Karpas-422 (cell line): Measurements from ENCODE around the gene MTMR12. TPM values are rescaled to one million over a fixed set of nuclear protein-coding genes. Genes with fewer than 3 reads are reported as not detected.
A peak's percentile ranks its signal among the peaks of the same experiment; 100 is the strongest.

ENCODE experiments used
- DNase-seq: peaks from one replicate; pipeline ENCODE4 v3.0.0-alpha.2; 2015
- H2AFZ ChIP-seq: fragments of 200-600 bp; sonication (generic); 2 replicates; pipeline ENCODE4 v1.6.1; 2014; ENCODE audit warnings: antibody characterized with exemption, low read length, mixed read lengths
- H3K27ac ChIP-seq: fragments of 200-600 bp; sonication (generic); 2 replicates; pipeline ENCODE4 v1.5.1; 2014; ENCODE audit warnings: mild to moderate bottlenecking, low read length, moderate library complexity
- H3K27me3 ChIP-seq: fragments of 200-600 bp; sonication (generic); 2 replicates; pipeline ENCODE4 v1.6.1; 2014; ENCODE audit warnings: low read length, mixed read lengths
- H3K36me3 ChIP-seq: fragments of 200-600 bp; sonication (generic); 2 replicates; pipeline ENCODE4 v1.6.1; 2014; ENCODE audit warnings: low read length, mixed read lengths; ENCODE audit not compliant: insufficient read depth
- H3K4me1 ChIP-seq: fragments of 200-600 bp; sonication (generic); 2 replicates; pipeline ENCODE4 v1.6.1; 2014; ENCODE audit warnings: mild to moderate bottlenecking, low read length, mixed read lengths
- H3K4me2 ChIP-seq: fragments of 200-600 bp; sonication (generic); 2 replicates; pipeline ENCODE4 v1.6.1; 2014; ENCODE audit warnings: low read length, low read depth, mild to moderate bottlenecking; ENCODE audit not compliant: poor library complexity, severe bottlenecking
- H3K4me3 ChIP-seq: fragments of 200-600 bp; sonication (generic); 2 replicates; pipeline ENCODE4 v1.5.1; 2014; ENCODE audit warnings: mild to moderate bottlenecking, antibody characterized with exemption, low read length, mixed read lengths
- H3K79me2 ChIP-seq: fragments of 200-600 bp; sonication (generic); 2 replicates; pipeline ENCODE4 v1.6.1; 2014; ENCODE audit warnings: mild to moderate bottlenecking, low read length, mixed read lengths
- H3K9ac ChIP-seq: fragments of 200-600 bp; sonication (generic); 2 replicates; pipeline ENCODE4 v1.6.0; 2014; ENCODE audit warnings: low read length
- H3K9me2 ChIP-seq: fragments of 200-600 bp; sonication (generic), shearing (Covaris generic); replicated peaks from 2 replicates; pipeline ENCODE4 v1.6.0; 2014; ENCODE audit warnings: mild to moderate bottlenecking, low read length, moderate library complexity; ENCODE audit not compliant: insufficient read depth
- H3K9me3 ChIP-seq: fragments of 300-700, 200-600 bp; sonication (generic); 2 replicates; pipeline ENCODE4 v1.6.1; 2014; ENCODE audit warnings: low read length, mixed read lengths
- H4K20me1 ChIP-seq: fragments of 200-600 bp; sonication (generic); 2 replicates; pipeline ENCODE4 v1.6.1; 2014; ENCODE audit warnings: mild to moderate bottlenecking, antibody characterized with exemption, low read length, low read depth; ENCODE audit not compliant: insufficient read depth
- total RNA-seq: library from RNA; depleted of rRNA; stranded (reverse); fragments of >200 nt; shearing (Covaris generic); gene quantifications from 2 replicates; pipeline ENCODE4 v1.2.3, GENCODE V29; 2014; ENCODE audit warnings: low replicate concordance

The MTMR12 gene
- total RNA-seq, 1 experiment from 2014 or later = 126 TPM

DNA sequence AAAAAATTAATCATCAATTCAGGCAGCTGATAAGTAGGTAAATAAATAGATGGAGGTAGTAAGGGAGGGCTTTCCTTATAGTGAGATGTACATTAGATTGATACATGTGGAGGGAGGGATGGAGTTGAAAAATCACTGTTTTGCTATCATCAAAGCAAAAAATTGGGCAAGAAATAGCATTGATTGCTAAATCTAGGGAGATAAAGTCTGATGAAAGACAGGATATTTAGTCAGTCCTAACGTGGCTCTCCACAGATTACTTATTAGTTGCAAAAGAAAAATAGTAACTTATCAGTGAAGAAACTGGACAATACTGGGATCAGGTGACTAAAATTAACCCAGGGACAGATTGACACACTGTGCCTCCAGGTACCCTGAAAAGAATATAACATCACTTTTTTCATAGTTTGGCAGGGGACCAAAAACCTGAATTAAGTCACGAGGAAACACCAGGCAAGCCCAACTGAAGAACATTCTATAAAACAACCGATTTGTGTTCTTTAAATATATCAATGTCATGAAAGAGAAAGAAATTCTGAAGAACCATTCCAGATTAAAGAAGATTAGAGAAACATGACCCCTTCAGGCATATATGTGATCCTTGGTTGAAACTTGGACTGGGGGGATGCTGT, 111.5 kb downstream of the MTMR12 start:
- H3K27me3 ChIP-seq = no peaks in the 10 kb centered on the region
- H3K9ac ChIP-seq = no peak overlapping the region
- no peak overlapping the region for H3K27ac ChIP-seq
- H3K9me3 ChIP-seq = no peaks in the 10 kb centered on the region
- no peaks in the 10 kb centered on the region for H4K20me1 ChIP-seq
- no peaks in the 10 kb centered on the region for H3K9me2 ChIP-seq
- no peak overlapping the region for H2AFZ ChIP-seq
- H3K4me1 ChIP-seq = peaks cover 8% of the 10 kb centered on the region
- DNase-seq = no peak
- H3K79me2 ChIP-seq = no peaks in the 10 kb centered on the region
- H3K4me3 ChIP-seq = no peak overlapping the region
- H3K36me3 ChIP-seq = no peaks in the 10 kb centered on the region
- H3K4me2 ChIP-seq = no peak overlapping the region

DNA sequence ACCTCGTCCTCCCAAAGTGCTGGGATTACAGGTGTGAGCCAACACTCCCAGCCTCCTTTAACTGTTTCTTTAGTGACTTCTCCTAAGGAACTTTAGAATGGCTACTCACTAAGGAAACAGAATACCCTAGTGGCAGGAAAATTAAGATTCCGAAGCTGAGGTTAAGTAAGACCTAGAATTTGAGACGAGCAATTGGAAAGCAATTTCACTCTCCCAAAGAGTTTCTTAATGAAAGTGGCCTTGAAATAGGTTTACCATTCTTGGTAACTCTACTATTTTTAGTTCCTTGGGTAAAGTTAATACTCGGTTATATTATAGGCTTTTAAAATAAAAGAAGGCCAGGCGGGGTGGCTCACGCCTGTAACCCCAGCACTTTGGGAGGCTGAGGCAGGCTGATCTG, 115.7 kb downstream of the MTMR12 start:
- H3K9ac ChIP-seq = no peak overlapping the region
- DNase-seq = no peak
- no peaks in the 10 kb centered on the region for H3K79me2 ChIP-seq
- no peaks in the 10 kb centered on the region for H4K20me1 ChIP-seq
- no peak overlapping the region for H3K27ac ChIP-seq
- H3K9me2 ChIP-seq = no peaks in the 10 kb centered on the region
- H3K36me3 ChIP-seq = no peaks in the 10 kb centered on the region
- peaks cover 13% of the 10 kb centered on the region for H3K4me1 ChIP-seq
- no peak overlapping the region for H3K4me2 ChIP-seq
- no peaks in the 10 kb centered on the region for H3K9me3 ChIP-seq
- H3K27me3 ChIP-seq = no peaks in the 10 kb centered on the region
- H3K4me3 ChIP-seq = no peak overlapping the region
- H2AFZ ChIP-seq = no peak overlapping the region

DNA sequence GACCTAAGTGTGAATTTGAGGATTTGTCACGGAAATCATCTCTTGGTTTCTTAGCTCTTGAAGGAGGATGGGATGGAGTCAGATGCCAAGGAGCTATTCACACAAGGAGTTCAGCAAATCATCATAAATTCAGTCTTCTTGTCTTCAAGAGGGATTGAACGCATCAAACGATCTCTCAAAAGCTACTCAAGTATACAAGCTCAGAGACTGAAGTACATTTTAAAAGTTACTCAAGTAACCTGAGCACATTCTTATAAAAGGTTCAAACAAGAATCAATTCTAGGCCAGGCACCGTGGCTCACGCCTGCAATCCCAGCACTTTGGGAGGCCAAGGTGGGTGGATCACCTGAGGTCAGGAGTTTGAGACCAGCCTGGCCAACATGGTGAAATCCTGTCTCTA, 117.5 kb downstream of the MTMR12 start:
- Histone ChIP-seq H3K4me3 (no peak overlapping the region), H3K4me1 (peaks cover 13% of the 10 kb centered on the region), H3K9ac (no peak overlapping the region), H4K20me1 (no peaks in the 10 kb centered on the region), H3K27ac (no peak overlapping the region), H3K9me2 (no peaks in the 10 kb centered on the region), H3K27me3 (no peaks in the 10 kb centered on the region), H3K79me2 (no peaks in the 10 kb centered on the region), H3K9me3 (no peaks in the 10 kb centered on the region), H3K36me3 (no peaks in the 10 kb centered on the region), H3K4me2 (no peak overlapping the region), H2AFZ (no peak overlapping the region)
- DNase-seq = no peak

DNA sequence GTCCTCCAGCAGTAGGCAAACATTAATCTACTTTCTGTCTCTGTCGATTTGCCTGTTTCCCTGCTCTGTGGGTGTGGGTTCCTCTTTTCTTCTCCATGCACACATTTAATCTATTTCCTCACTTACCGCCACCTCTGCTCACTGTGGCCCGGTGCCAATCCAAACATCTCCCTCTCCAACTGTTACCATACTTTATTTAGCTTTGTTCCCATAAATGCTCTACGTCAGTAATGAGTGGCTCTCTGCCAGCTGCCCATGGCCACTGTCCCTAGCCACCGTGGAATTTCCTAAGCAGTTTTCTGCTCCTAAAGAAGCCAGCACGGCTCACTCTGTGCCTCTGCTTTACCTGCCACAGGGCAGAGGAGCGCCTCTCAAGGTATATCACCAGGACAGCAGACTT, 119.1 kb downstream of the MTMR12 start:
- DNase-seq = peak; percentile 76
- H3K27ac ChIP-seq = no peak overlapping the region
- H3K79me2 ChIP-seq = no peaks in the 10 kb centered on the region
- H3K36me3 ChIP-seq = no peaks in the 10 kb centered on the region
- H3K4me2 ChIP-seq = peak overlapping the region; percentile 70
- no peaks in the 10 kb centered on the region for H3K27me3 ChIP-seq
- no peaks in the 10 kb centered on the region for H3K9me2 ChIP-seq
- peak overlapping the region; percentile 43; the same call in 1 of the 2 replicates for H3K9ac ChIP-seq
- peak overlapping the region; percentile 49; the same call in 1 of the 2 replicates for H3K4me3 ChIP-seq
- H4K20me1 ChIP-seq = no peaks in the 10 kb centered on the region
- H3K9me3 ChIP-seq = no peaks in the 10 kb centered on the region
- H3K4me1 ChIP-seq = peaks cover 13% of the 10 kb centered on the region
- peak overlapping the region; percentile 88 for H2AFZ ChIP-seq

DNA sequence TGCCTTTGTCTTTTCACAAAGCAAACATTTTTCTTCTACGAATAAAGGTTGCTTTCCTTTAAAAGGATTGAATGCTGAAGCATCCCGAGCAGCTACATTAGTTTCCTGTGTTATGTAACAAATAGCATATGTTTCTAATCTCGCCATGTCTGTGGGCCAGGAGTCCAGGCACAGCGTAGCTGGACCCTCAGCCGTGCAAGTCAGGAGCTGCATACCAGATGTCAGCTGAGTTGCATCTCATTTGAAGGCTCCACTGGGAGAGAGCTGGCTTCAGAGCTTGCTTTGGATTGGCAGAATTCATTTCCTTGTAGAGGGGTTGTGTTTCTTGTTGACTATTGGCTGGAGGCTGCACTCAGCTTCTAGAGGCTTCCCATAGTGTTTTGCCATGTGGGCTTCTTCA, 122.6 kb downstream of the MTMR12 start:
- H3K9me3 ChIP-seq = peaks cover 3% of the 10 kb centered on the region; the same call in 1 of the 2 replicates

DNA sequence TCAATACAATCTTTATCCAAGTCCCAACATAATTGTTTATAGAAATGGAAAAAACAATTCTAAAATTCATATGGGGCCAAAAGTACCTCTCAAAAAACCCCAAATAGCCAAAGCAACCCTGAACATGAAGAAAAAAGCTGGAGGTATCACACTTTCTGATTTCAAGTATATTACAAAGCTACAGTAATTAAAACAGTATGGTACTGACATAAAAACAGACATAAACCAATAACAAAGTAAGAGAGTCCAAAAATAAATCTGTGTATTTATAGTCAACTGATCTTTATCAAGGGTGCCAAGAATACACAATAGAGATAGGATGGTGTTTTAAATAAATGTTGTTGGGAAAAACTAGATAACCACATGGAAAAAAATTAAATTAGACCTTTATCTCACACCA, 125.1 kb downstream of the MTMR12 start:
- Histone ChIP-seq H3K4me3 (no peak overlapping the region), H3K79me2 (no peaks in the 10 kb centered on the region), H3K9ac (no peak overlapping the region), H3K4me2 (no peak overlapping the region), H3K36me3 (no peaks in the 10 kb centered on the region), H3K27ac (no peak overlapping the region), H2AFZ (no peak overlapping the region), H3K9me3 (peaks cover 3% of the 10 kb centered on the region; the same call in 1 of the 2 replicates), H4K20me1 (no peaks in the 10 kb centered on the region), H3K9me2 (no peaks in the 10 kb centered on the region), H3K27me3 (0 out of 2 replicates have a peak, but pooled peaks cover 4% of the 10 kb centered on the region), H3K4me1 (peaks cover 5% of the 10 kb centered on the region)
- no peak for DNase-seq

More for the DNA sequence above, 122.6 kb downstream of the MTMR12 start:
- Histone ChIP-seq H3K27ac (no peak overlapping the region), H4K20me1 (no peaks in the 10 kb centered on the region), H3K79me2 (no peaks in the 10 kb centered on the region), H3K9ac (no peak overlapping the region), H3K4me3 (no peak overlapping the region), H3K36me3 (no peaks in the 10 kb centered on the region), H3K9me2 (no peaks in the 10 kb centered on the region), H3K27me3 (0 out of 2 replicates have a peak, but pooled peaks cover 4% of the 10 kb centered on the region), H3K4me2 (no peak overlapping the region), H3K4me1 (peaks cover 13% of the 10 kb centered on the region), H2AFZ (no peak overlapping the region)
- DNase-seq = no peak

DNA sequence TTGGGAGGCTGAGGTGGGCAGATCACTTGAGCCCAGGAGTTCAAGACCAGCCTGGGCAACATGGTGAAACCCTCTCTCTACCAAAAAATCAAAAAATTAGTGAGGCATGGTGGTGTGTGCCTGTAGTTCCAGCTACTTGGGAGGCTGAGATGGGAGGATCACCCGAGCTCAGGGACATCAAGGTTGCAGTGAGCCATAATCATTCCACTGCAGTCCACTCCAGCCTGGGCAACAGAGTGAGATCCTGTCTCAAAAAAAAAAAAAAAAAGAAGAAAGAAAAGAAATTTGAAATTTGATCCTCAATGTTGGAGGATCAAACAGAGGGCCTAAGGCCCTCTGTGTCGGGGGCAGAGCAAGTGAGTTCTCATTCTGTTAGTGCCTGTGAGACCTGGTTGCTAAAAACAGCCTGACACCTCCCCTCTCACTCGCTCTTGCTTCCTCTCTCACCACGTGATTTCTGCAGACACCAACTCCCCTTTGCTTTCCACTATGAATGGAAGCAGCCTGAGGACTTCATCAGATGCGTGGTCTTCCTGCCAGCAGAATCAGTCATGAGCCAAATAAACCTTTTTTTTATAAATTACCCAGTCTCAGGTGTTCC, 130.2 kb downstream of the MTMR12 start:
- Histone ChIP-seq H3K9me3 (peaks cover under 1% of the 10 kb centered on the region; the same call in 1 of the 2 replicates), H3K27ac (no peak overlapping the region), H3K36me3 (no peaks in the 10 kb centered on the region), H3K4me3 (no peak overlapping the region), H3K4me2 (no peak overlapping the region), H3K9ac (no peak overlapping the region), H3K79me2 (no peaks in the 10 kb centered on the region), H4K20me1 (no peaks in the 10 kb centered on the region), H3K9me2 (no peaks in the 10 kb centered on the region), H2AFZ (no peak overlapping the region), H3K4me1 (peaks cover 16% of the 10 kb centered on the region), H3K27me3 (0 out of 2 replicates have a peak, but pooled peaks cover 2% of the 10 kb centered on the region)
- peak; percentile 59 for DNase-seq
